GM18505 (cell line): ENCODE measurements around the gene ENTPD6.
"Not testable (repeated sequence)": the region's sequence is repeated elsewhere in the genome, so short reads cannot be mapped to it uniquely, and the experiment has no call there.

Experiments used
- ATAC-seq: cut with Tn5 transposase; IDR thresholded peaks from one replicate; pipeline ENCODE4 v1.9.1; 2021; ENCODE audit not compliant: unreplicated experiment
- POLR2A ChIP-seq: IDR thresholded peaks from 4 replicates; pipeline ENCODE4 v1.6.1; 2011; ENCODE audit warnings: borderline replicate concordance; ENCODE audit not compliant: insufficient read depth, insufficient read length; ENCODE audit errors: extremely low read depth

ENTPD6 gene

DNA sequence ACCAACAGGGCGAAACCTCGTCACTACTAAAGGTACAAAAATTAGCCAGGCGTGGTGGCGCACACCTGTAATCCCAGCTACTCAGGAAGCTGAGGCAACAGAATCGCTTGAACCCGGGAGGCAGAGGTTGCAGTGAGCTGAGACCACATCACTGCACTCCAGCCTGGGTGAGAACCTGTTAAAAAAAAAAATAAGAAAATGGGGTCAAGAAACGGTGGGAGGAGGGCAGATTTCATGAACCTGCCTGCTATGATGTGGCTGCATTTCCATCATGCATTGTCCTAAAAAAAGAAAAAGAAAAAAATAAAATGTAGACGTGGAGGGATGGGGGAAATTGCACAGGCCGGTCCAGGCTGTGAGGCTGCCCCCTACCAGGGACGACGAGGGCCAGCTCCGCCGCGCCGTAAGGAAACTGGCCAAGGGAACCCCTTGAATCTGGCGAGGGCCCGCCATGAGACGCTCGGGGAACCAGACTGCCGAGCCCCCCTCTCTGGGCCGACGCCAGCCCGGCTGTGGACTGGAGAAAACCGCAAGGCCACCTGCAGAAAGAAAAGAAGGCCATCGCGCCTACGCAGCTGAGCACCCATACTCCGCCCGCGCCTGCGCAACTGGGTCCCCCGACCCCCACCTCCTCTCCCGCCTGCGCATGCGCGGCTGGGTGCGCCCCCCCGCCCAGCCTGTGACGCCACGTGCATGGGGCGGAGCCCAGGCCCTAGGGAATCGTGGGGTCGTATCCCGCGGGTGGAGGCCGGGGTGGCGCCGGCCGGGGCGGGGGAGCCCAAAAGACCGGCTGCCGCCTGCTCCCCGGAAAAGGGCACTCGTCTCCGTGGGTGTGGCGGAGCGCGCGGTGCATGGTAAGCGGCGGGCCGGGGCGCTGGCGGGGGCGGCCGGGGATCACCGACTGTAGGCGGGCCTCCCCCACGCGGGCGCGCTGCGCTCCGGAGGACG is at the start of gene ENTPD6:
Gene ENTPD6 (plus strand): TSS at position 699 of the 948 bp plus-strand sequence. CDS start 10,825 bp downstream, outside the sequence.
- peak; percentile 63 for TF ChIP-seq POLR2A
- peak; percentile 82 for ATAC-seq

DNA sequence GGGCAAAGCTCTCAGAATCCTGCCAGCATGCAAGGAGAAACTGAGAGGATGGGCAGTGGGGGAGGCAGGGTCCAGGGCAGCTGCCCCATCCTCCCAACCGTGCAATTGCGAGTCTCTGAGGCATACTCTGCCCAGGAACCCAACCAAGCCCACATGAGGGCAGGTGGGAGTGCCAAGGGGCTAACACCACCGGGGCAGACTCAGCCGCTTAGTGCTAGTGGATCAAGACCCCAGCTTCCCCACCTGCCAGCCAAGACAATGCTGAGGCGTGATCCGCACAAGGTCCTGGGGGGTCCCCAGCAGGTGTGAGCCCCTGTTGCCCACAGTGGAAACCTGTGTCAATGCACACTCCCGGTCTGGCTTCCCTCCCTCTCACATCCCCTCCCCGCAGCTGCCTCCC is 48.5 kb upstream of the ENTPD6 start:
- ATAC-seq, result no peak
- TF ChIP-seq POLR2A, result no peak

DNA sequence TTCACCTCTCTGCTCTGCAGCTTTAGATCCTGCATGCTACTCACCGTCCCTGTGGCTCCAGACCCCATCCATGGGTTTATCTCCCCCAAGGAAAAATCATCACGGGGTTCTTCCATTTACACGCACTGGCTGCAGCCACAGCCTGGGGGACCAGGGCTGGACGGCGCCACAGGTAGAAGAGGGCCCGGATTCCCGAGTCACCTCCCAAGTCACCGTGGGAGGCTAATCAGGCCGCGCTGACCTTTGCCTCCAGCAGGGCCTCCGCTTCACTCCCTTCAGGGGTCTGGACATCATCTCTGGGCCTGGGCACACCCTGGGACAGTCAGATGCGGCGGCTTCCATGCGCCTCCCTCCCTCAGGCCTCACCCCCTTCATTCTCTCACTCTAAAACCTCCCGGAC is 47.8 kb upstream of the ENTPD6 start:
- ATAC-seq, result no peak
- no peak for TF ChIP-seq POLR2A

DNA sequence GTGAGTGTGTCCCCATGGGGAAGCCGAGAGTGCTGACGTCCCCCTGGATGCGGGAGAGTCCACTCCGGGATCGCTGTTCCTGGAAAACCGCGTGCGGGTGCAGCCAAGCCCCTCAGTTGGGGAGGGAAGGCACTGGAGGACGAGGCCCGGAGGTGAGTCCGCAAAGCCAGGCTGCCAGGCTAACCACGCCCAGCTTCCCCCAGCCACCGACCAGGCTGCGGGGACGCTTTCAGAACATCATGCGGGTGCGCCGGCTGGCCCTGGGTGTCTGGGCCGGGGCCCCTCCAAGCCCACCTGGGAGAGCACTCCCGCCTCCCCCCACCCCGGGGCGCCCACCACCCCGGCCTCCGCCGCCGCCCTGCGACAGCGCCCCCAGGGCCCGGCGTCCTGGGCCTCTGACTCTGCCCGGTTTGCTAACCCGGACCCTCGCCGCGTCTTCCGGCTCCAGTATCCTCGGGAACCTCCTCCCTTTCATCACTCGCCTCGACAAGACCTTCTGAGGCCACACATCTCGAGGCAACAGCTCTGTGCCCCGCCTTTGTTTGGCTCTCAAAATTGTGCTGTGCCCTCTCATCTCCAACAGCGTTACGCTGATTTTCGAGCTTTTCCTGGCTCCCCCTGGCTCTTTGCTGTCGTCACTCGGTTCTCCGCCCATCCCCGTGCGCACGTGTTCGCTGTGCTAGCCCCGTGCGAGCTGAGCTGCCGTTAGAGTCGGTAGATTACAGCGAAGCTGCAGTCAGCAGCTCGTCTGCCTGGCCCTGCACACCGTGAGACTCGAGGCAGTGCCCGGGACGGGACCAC is 47.1 kb upstream of the ENTPD6 start:
- TF ChIP-seq POLR2A, result no peak
- ATAC-seq, result no peak

DNA sequence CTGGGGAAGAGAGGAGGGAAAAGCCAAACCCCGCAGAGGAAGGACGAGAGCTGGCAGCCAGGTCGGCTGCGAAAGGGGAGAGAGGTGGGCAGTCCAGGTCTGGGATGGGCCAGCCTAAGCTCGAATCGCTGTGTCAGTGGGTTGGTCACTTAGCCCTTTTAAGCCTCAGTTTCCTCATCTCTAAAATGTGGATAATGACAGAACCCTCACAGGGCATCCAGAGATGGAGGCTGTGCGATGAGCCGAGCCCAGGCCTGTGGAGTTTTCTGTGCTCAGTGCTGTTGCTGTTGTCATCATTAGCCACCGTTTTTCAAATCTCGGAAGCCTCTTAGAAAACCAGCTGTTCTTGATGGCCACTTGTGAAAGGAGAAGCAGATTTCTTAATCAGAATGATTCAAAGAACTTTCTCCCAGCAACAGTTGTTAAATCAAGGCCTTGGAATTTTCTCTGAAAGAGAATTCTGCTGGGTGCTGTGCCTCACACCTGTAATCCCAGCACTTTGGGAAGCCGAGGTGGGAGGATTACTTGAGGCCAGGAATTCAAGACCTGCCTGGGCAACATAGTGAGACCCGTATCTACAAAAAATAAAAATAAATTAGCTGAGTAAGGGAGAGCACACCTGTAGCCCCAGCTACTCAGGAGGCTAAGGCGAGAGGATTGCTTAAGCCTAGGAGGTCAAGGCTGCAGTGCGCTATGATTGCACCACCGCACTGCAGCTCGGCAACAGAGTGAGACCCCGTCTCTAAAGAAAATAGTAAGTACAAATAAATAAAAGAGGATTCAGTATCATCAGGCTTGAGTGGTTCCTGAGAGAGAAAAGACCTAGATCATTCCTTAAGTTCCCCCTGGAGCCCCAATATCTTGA is 46.3 kb upstream of the ENTPD6 start:
- no peak for ATAC-seq
- no peak for TF ChIP-seq POLR2A

DNA sequence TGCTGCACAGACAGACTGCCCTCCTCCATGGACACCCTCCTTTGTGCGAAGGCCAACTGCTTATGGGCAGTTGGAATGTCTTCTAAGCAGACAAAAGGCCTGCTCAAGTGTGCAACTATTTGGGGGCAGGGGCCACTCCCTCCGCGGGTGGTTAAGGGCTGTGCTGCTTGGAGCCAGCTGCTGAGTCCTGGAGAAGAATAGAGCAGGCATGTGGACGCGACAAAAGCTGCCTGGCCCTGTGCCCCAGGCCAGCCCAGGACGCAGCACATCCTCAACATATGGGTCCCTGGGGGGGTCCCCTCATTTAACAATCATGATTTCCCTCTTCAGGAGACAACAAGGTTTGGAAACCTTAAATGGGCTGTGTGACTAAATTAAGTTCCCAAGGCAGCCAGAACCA is 45.5 kb upstream of the ENTPD6 start:
- no peak for ATAC-seq
- no peak for TF ChIP-seq POLR2A

DNA sequence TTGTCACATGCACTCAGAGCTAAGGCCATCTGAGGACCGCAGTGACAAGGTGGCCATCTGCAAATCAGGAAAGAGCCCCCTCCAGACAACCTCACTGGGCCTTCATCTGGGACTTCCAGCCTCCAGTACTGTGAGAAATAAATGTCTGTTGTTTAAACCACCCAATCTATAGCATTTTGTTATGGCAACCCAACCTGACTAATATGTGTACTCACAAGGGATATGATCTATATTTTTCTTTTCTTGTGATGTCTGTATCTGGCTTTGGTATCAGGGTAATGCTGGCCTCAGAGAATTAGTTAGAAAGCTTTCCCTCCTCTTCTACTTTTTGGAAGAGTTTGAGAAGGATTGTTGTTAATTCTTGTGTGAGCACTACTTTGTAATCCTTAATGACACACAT is 37.5 kb upstream of the ENTPD6 start:
- ATAC-seq, result no peak
- no peak for TF ChIP-seq POLR2A

DNA sequence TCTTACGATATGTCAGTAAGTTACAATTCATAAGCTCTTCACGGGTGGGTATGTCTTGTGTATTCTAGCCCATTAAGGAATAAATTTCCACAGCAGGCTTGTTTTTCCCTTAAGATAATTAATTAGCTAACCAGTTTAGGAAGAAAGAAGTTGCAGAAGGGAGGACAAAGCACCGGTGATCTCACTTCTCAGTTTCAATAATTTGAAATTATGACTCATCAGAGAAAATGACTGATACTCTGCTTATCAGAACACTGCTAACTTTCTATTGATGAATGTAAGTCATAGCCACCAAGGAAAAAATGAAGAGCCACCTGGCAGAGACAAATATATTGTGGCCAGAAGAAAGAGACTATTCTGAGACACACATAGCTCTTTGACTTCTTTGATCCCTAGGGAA is 35.0 kb upstream of the ENTPD6 start:
- no peak for TF ChIP-seq POLR2A
- ATAC-seq, result peak; percentile 74

DNA sequence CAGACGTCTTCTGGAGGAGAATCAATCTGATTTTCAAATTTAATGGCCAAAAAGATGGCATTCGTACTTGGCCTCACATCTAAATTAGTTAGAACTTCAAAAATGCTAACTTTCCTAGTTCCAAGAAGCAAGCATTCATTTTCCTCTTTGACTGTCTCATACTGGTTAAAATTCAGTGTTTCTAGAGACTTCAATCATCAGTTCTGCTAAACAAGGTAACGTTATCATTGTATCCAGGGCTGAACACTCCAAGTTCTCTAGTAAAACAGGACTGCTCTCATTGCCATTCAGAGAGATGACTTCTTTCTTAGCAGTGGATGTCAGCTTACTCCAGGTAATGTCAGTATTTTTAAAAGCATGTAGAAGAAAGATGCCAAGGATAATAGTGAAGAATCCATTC is 34.6 kb upstream of the ENTPD6 start:
- no peak for TF ChIP-seq POLR2A
- ATAC-seq, result no peak

DNA sequence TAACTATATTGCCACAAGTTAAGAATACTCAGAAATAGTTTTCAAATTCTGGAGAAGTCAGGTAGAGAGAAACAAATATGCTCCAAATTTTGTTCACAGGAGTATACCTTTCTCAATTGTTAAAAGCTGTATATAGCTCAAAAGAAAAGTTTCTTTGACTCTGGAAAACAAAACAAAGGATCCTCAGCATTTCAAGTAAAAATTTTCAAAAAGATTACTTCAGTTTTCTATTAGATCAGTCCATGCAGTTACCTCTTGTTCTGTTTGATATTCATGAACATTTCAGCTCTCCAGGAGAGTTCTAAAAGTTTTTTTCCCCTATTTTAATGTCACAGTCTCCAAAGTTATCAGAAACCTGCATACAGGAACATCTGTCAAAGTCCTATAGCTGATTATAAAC is 30.4 kb upstream of the ENTPD6 start:
- TF ChIP-seq POLR2A, result no peak
- ATAC-seq, result no peak

DNA sequence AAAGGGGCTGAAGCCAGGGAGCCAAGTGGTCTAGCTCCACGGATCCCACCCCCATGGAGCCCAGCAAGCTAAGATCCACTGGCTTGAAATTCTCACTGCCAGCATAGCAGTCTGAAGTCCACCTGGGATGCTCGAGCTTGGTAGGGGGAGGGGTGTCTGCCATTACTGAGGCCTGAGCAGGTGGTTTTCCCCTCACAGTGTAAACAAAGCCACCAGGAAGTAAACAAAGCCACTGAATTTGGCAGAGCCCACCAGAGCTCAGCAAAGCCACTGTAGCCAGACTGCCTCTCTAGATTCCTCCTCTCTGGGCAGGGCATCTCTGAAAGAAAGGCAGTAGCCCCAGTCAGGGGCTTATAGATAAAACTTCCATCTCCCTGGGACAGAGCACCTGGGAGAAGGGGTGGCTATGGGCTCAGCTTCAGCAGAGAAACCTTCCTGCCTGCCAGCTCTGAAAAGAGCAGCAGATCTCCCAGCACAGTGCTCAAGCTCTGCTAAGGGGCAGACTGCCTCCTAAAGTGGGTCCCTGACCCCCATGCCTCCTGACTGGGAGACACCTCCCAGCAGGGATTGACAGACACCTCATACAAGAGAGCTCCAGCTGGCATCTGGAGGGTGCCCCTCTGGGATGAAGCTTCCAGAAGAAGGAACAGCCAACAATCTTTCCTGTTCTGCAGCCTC is 29.3 kb upstream of the ENTPD6 start:
- not testable (repeated sequence) for ATAC-seq

DNA sequence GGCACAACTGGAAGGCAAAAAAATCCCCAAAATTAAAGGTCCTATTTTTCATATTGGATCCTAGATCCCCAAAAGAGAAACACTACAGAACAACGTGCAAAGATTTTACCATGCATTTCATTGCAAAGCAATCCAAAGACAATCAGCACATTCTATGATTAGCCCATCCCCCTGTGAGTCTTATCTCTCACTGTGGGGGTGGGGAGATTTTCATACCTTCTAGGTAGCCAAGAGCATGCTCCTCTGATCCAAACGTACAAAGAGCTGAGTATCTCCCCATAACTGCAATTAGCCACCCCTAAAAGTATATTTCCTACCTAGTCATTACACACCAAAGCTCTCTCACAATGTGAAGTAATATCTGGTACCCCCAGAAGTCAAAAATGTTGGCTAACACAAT is 22.2 kb upstream of the ENTPD6 start:
- ATAC-seq, result no peak
- TF ChIP-seq POLR2A, result no peak
